Epithelial cell of alveolus of lung (primary cell): ENCODE data around the gene GOLGA6L6. TPM values are rescaled to one million over a fixed set of nuclear protein-coding genes. Genes with fewer than 3 reads are reported as not detected.

Experiments
- total RNA-seq: library from RNA; depleted of rRNA; stranded (reverse); fragments of >200 nt; gene quantifications from 2 replicates; pipeline ENCODE4 v1.2.1, GENCODE V29; 2015

The GOLGA6L6 gene, protein sequence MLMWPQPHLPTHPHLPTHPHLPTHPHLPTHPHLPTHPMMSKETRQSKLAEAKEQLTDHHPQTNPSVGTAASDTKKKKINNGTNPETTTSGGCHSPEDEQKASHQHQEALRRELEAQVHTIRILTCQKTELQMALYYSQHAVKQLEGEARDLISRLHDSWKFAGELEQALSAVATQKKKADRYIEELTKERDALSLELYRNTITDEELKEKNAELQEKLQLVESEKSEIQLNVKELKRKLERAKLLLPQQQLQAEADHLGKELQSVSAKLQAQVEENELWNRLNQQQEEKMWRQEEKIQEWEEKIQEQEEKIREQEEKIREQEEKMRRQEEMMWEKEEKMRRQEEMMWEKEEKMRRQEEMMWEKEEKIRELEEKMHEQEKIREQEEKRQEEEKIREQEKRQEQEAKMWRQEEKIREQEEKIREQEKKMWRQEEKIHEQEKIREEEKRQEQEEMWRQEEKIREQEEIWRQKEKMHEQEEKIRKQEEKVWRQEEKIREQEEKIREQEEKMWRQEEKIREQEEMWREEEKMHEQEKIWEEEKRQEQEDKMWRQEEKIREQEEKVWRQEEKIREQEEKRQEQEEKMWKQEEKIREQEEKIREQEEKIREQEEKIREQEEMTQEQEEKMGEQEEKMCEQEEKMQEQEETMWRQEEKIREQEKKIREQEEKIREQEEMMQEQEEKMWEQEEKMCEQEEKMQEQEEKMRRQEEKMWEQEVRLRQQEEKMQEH
- not detected in 2 replicates for total RNA-seq

GRCh38 chr15:20541700-20542099 is at the start of gene GOLGA6L6:
Gene GOLGA6L6, minus strand, starts transcription at chr15:20541800. Its CDS starts 91 bp downstream, at chr15:20541709.

